ENCODE results near the gene PAM. TPM values are rescaled to one million over a fixed set of nuclear protein-coding genes. Genes with fewer than 3 reads are reported as not detected.

PAM gene
- total RNA-seq, 4 donors from 2014 or later, result 37.8 to 144 (median 92.7) TPM

DNA sequence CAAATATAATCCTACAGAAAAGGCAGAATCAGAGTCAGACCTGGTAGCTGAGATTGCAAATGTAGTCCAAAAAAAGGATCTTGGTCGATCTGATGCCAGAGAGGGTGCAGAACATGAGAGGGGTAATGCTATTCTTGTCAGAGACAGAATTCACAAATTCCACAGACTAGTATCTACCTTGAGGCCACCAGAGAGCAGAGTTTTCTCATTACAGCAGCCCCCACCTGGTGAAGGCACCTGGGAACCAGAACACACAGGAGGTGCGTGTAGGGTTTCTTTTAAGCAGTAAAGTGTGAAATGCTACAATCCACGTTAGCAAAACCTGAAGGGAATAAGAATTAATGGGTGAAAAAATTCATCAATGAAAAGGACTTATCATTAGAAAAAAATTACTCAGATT, 219.1 kb downstream of the PAM start:
- no peak for DNase-seq (ENCODE audit: low spot score in 2 of 2)
- WGBS, 2 donors, result 79 to 87% methylated on average over 3 of the region's 3 CpGs
- TF ChIP-seq, protein P1, sequence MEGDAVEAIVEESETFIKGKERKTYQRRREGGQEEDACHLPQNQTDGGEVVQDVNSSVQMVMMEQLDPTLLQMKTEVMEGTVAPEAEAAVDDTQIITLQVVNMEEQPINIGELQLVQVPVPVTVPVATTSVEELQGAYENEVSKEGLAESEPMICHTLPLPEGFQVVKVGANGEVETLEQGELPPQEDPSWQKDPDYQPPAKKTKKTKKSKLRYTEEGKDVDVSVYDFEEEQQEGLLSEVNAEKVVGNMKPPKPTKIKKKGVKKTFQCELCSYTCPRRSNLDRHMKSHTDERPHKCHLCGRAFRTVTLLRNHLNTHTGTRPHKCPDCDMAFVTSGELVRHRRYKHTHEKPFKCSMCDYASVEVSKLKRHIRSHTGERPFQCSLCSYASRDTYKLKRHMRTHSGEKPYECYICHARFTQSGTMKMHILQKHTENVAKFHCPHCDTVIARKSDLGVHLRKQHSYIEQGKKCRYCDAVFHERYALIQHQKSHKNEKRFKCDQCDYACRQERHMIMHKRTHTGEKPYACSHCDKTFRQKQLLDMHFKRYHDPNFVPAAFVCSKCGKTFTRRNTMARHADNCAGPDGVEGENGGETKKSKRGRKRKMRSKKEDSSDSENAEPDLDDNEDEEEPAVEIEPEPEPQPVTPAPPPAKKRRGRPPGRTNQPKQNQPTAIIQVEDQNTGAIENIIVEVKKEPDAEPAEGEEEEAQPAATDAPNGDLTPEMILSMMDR (IDR thresholded peaks at IDR 0.05), result no peak
- no peak for TF ChIP-seq POLR2A (IDR thresholded peaks at IDR 0.05)
- intact Hi-C loops (cut with DNase I; ENCODE audit: low total_unique reads), result no loop called here
- H3K4me3 ChIP-seq (ENCODE audit: low read depth, poor library complexity, severe bottlenecking), result no peak overlapping the region

GRCh38 chr5:102975045-102975444, 219.9 kb downstream of the PAM start:
- intact Hi-C loops (cut with DNase I; ENCODE audit: low total_unique reads), result no loop called here
- TF ChIP-seq, protein P1 (IDR thresholded peaks at IDR 0.05), result no peak
- no peak for TF ChIP-seq POLR2A (IDR thresholded peaks at IDR 0.05)
- 59 to 62% methylated on average over 4 of the region's 4 CpGs for WGBS, 2 donors
- no peak for DNase-seq (ENCODE audit: low spot score in 2 of 2)
- H3K4me3 ChIP-seq (ENCODE audit: low read depth, poor library complexity, severe bottlenecking), result no peak overlapping the region

DNA sequence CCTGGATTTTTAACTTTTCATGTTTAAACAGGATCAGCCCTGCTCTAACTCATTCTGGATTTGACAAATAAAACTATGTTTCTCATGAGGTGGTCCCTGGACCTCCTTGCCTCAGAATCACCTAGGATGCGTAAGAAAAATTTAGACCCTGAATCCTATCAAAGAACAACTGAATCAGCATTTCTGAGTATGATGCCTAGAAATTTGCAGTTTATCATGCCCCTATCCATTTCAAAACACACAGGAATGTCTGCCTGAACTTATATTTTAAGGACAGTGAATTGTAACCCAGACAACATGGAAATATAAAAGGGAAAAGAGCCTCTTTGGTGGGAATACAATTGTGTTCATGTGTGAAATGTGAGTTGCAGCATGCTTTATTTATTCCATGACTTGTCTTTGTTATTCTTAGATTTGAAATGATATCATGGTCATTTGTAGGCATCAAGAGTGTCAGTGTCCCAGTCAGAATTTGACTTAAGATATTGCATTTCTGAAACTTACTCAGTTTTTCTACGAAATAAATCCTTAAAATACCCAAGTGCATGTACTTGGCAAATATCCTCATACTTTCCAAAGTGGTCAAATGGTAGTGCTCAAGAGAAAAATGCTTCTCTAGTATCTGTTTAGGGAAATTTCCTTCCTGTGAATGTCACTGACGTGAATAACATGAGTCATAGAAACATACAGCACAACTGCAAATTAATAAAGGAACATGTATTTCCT, 220.5 kb downstream of the PAM start:
- intact Hi-C loops (cut with DNase I; ENCODE audit: low total_unique reads), result no loop called here
- no peak overlapping the region for H3K4me3 ChIP-seq (ENCODE audit: low read depth, poor library complexity, severe bottlenecking)
- no peak for DNase-seq (ENCODE audit: low spot score in 2 of 2)
- WGBS, 2 donors, result 76 to 80% methylated on average over 3 of the region's 3 CpGs
- no peak for TF ChIP-seq POLR2A (IDR thresholded peaks at IDR 0.05)
- TF ChIP-seq, protein P1 (IDR thresholded peaks at IDR 0.05), result no peak

- no peak overlapping the region for H3K4me3 ChIP-seq (ENCODE audit: low read depth, poor library complexity, severe bottlenecking)
- no peak for DNase-seq (ENCODE audit: low spot score in 2 of 2)
- 96 to 100% methylated on average over 2 to 3 of the region's 3 CpGs for WGBS, 2 donors
- TF ChIP-seq, protein P1 (IDR thresholded peaks at IDR 0.05), result no peak
- no peak for TF ChIP-seq POLR2A (IDR thresholded peaks at IDR 0.05)
- intact Hi-C loops (cut with DNase I; ENCODE audit: low total_unique reads), result no loop called here
These were observed 227.0 kb downstream of the PAM start for GRCh38 chr5:102981957-102982635.

DNA sequence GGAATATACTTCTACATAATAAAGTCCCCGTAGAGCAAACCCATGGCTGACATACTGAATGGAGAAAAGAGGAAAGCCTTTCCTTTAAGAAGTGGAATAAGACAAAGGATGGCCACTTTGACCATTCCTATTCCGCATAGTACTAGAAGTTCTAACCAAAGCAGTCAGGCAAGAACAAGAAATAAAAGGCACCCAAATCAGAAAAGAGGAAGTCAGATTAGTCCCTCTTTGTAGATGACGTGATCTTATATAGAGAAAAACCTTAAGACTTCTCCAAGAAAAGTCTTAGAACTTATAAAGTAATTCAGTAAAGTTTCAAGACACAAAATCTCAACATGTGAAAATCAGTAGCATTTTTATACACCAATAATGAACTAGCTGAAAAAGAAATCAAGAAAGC, 231.0 kb downstream of the PAM start:
- no peak for DNase-seq (ENCODE audit: low spot score in 2 of 2)
- 95 to 96% methylated on average over 3 of the region's 3 CpGs for WGBS, 2 donors
- TF ChIP-seq POLR2A (IDR thresholded peaks at IDR 0.05), result no peak
- TF ChIP-seq, protein P1 (IDR thresholded peaks at IDR 0.05), result no peak
- H3K4me3 ChIP-seq (ENCODE audit: low read depth, poor library complexity, severe bottlenecking), result no peak overlapping the region
- intact Hi-C loops (cut with DNase I; ENCODE audit: low total_unique reads), result no loop called here
